Measurements from ENCODE around the gene ALDH16A1. TPM values are rescaled to one million over a fixed set of nuclear protein-coding genes. Genes with fewer than 3 reads are reported as not detected.

Gene ALDH16A1
- total RNA-seq, 1 donor, result 26.4 TPM

GRCh38 chr19:49506575-49507105, 53.6 kb downstream of the ALDH16A1 start:
- H3K36me3 ChIP-seq (ENCODE audit: insufficient read depth, low read length), result no peaks in the 10 kb centered on the region
- no peaks in the 10 kb centered on the region for H3K79me2 ChIP-seq (ENCODE audit: insufficient read depth, low read length)
- no peak overlapping the region for H3K4me2 ChIP-seq (ENCODE audit: insufficient read depth, low read length)
- H3K9me3 ChIP-seq (ENCODE audit: low read depth, low read length), result no peaks in the 10 kb centered on the region
- H2AFZ ChIP-seq (ENCODE audit: low read length), result no peak overlapping the region
- DNase-seq (ENCODE audit: insufficient read length, low spot score, missing footprints), result peak; percentile 90
- H3K4me3 ChIP-seq (ENCODE audit: insufficient read depth, low read length), result no peak overlapping the region
- peak; percentile 77 for TF ChIP-seq CTCF (IDR thresholded peaks at IDR 0.05; ENCODE audit: extremely low read depth, low read depth, low read length)
- no peaks in the 10 kb centered on the region for H3K27me3 ChIP-seq (ENCODE audit: insufficient read depth, low read length)
- H3K4me1 ChIP-seq (ENCODE audit: insufficient read depth, low read length), result peaks cover under 1% of the 10 kb centered on the region
- no peak overlapping the region for H3K27ac ChIP-seq (ENCODE audit: low read depth, low read length)
- H4K20me1 ChIP-seq (ENCODE audit: insufficient read depth, low read length), result no peaks in the 10 kb centered on the region

GRCh38 chr19:49507803-49508494, 54.9 kb downstream of the ALDH16A1 start:
- H3K36me3 ChIP-seq (ENCODE audit: insufficient read depth, low read length), result no peaks in the 10 kb centered on the region
- H3K27me3 ChIP-seq (ENCODE audit: insufficient read depth, low read length), result no peaks in the 10 kb centered on the region
- peak; percentile 58 for DNase-seq (ENCODE audit: insufficient read length, low spot score, missing footprints)
- TF ChIP-seq CTCF (IDR thresholded peaks at IDR 0.05; ENCODE audit: extremely low read depth, low read depth, low read length), result no peak
- H3K4me1 ChIP-seq (ENCODE audit: insufficient read depth, low read length), result peaks cover 9% of the 10 kb centered on the region
- no peaks in the 10 kb centered on the region for H3K79me2 ChIP-seq (ENCODE audit: insufficient read depth, low read length)
- H3K27ac ChIP-seq (ENCODE audit: low read depth, low read length), result no peak overlapping the region
- no peak overlapping the region for H3K4me2 ChIP-seq (ENCODE audit: insufficient read depth, low read length)
- H2AFZ ChIP-seq (ENCODE audit: low read length), result no peak overlapping the region
- H3K9me3 ChIP-seq (ENCODE audit: low read depth, low read length), result no peaks in the 10 kb centered on the region
- H3K4me3 ChIP-seq (ENCODE audit: insufficient read depth, low read length), result no peak overlapping the region
- H4K20me1 ChIP-seq (ENCODE audit: insufficient read depth, low read length), result no peaks in the 10 kb centered on the region

GRCh38 chr19:49512970-49513745, 60.1 kb downstream of the ALDH16A1 start:
- Histone ChIP-seq H3K36me3 (ENCODE audit: insufficient read depth, low read length) (no peaks in the 10 kb centered on the region), H3K27me3 (ENCODE audit: insufficient read depth, low read length) (no peaks in the 10 kb centered on the region), H3K79me2 (ENCODE audit: insufficient read depth, low read length) (no peaks in the 10 kb centered on the region), H3K4me3 (ENCODE audit: insufficient read depth, low read length) (peak overlapping the region; percentile 81), H2AFZ (ENCODE audit: low read length) (peak overlapping the region; percentile 59), H3K4me2 (ENCODE audit: insufficient read depth, low read length) (peak overlapping the region; percentile 82), H4K20me1 (ENCODE audit: insufficient read depth, low read length) (no peaks in the 10 kb centered on the region), H3K9me3 (ENCODE audit: low read depth, low read length) (no peaks in the 10 kb centered on the region), H3K27ac (ENCODE audit: low read depth, low read length) (no peak overlapping the region), H3K4me1 (ENCODE audit: insufficient read depth, low read length) (peaks cover 9% of the 10 kb centered on the region)
- TF ChIP-seq CTCF (IDR thresholded peaks at IDR 0.05; ENCODE audit: extremely low read depth, low read depth, low read length), result no peak
- peak; percentile 92 for DNase-seq (ENCODE audit: insufficient read length, low spot score, missing footprints)

- H3K4me3 ChIP-seq (ENCODE audit: insufficient read depth, low read length), result peak overlapping the region; percentile 81
- no peak overlapping the region for H3K27ac ChIP-seq (ENCODE audit: low read depth, low read length)
- no peak overlapping the region for H2AFZ ChIP-seq (ENCODE audit: low read length)
- peak; percentile 62 for DNase-seq (ENCODE audit: insufficient read length, low spot score, missing footprints)
- no peaks in the 10 kb centered on the region for H4K20me1 ChIP-seq (ENCODE audit: insufficient read depth, low read length)
- no peak for TF ChIP-seq CTCF (IDR thresholded peaks at IDR 0.05; ENCODE audit: extremely low read depth, low read depth, low read length)
- H3K79me2 ChIP-seq (ENCODE audit: insufficient read depth, low read length), result no peaks in the 10 kb centered on the region
- no peaks in the 10 kb centered on the region for H3K9me3 ChIP-seq (ENCODE audit: low read depth, low read length)
- H3K36me3 ChIP-seq (ENCODE audit: insufficient read depth, low read length), result no peaks in the 10 kb centered on the region
- peaks cover 9% of the 10 kb centered on the region for H3K4me1 ChIP-seq (ENCODE audit: insufficient read depth, low read length)
- no peaks in the 10 kb centered on the region for H3K27me3 ChIP-seq (ENCODE audit: insufficient read depth, low read length)
- peak overlapping the region; percentile 82 for H3K4me2 ChIP-seq (ENCODE audit: insufficient read depth, low read length)
These were observed 60.7 kb downstream of the ALDH16A1 start for GRCh38 chr19:49513746-49514118.

All from osteoblast (primary cell).